Small intestine (tissue), 7 donors: ENCODE results near the gene THRB. TPM values are rescaled to one million over a fixed set of nuclear protein-coding genes. Genes with fewer than 3 reads are reported as not detected.

Source experiments
- DNase-seq, 2 donors: peaks; one replicate each; pipeline versions ENCODE4 v3.0.0 to v3.0.0-alpha.2; 2013
- FAIRE-seq: peaks from 2 replicates; lab custom pipeline; 2012; peaks lifted over from hg19 to GRCh38; lab: Jason Lieb, UNC
- H3K27ac ChIP-seq, 3 donors: one replicate each; pipeline ENCODE4 v1.5.1; 2013; ENCODE audit warnings: low read length in 2 of 3, mild to moderate bottlenecking in 2 of 3, control low read depth in 1 of 3, inconsistent platforms in 1 of 3, low read depth in 1 of 3, moderate library complexity in 1 of 3
- H3K27me3 ChIP-seq, 3 donors: one replicate each; pipeline ENCODE4 v1.6.1; 2013; ENCODE audit warnings: low read length in 3 of 3, inconsistent platforms in 1 of 3; ENCODE audit not compliant: control insufficient read depth in 3 of 3, insufficient read depth in 3 of 3
- H3K36me3 ChIP-seq, 3 donors: one replicate each; pipeline ENCODE4 v1.6.1; 2013; ENCODE audit warnings: low read length in 3 of 3, inconsistent platforms in 1 of 3, low read depth in 1 of 3, mild to moderate bottlenecking in 1 of 3, moderate library complexity in 1 of 3; ENCODE audit not compliant: control insufficient read depth in 3 of 3, insufficient read depth in 2 of 3
- H3K4me1 ChIP-seq, 3 donors: one replicate each; pipeline ENCODE4 v1.6.1; 2013; ENCODE audit warnings: low read length in 2 of 3, inconsistent platforms in 1 of 3, low read depth in 1 of 3, mild to moderate bottlenecking in 1 of 3, moderate library complexity in 1 of 3; ENCODE audit not compliant: control insufficient read depth in 3 of 3, insufficient read depth in 2 of 3
- H3K4me3 ChIP-seq, 3 donors: one replicate each; pipeline ENCODE4 v1.5.1; 2013; ENCODE audit warnings: low read length in 3 of 3, control low read depth in 1 of 3, inconsistent platforms in 1 of 3, low read depth in 1 of 3, mild to moderate bottlenecking in 1 of 3, moderate library complexity in 1 of 3
- H3K9me3 ChIP-seq, 2 donors: one replicate each; pipeline ENCODE4 v1.6.1; 2013; ENCODE audit warnings: low read depth in 1 of 2, low read length in 1 of 2; ENCODE audit not compliant: control insufficient read depth in 2 of 2, insufficient read depth in 1 of 2
- WGBS, 3 donors: extraction: QIAGEN DNeasy Blood & Tissue Kit; methylation state at CpG; one replicate each; pipeline ENCODE4 v1.1.7; 2013; 5-methylcytosine and 5-hydroxymethylcytosine counted together
- polyA plus RNA-seq, 4 donors: library from polyadenylated mRNA; stranded (reverse) in 3 of 4; unstranded in 1 of 4; fragments of 200-250 nt in 3 of 4; fragments of 120-200 nt in 1 of 4; gene quantifications; one replicate each; pipeline versions ENCODE4 v1.2.1 to v1.2.3, GENCODE V29; 2013
- donor health status: healthy with polysubstance abuse.
- donor health status: control.
- donor health status: control.
- donor health status: Bipolar disorder and iron deficiency.
- donor health status: healthy.

Gene THRB
- polyA plus RNA-seq, 4 donors: 3.2 to 46.1 (median 4.4) TPM

GRCh38 chr3:24278543-24278942 lies 216.1 kb downstream of the THRB start:
- FAIRE-seq: no peak
- Histone ChIP-seq H3K4me3 (no peak overlapping the region), H3K9me3 (no peaks in the 10 kb centered on the region), H3K4me1 (no peaks in the 10 kb centered on the region), H3K27ac (no peak overlapping the region), H3K36me3 (peaks cover 0 to 2% (median 0%) of the 10 kb centered on the region in 3 donors), H3K27me3 (no peaks in the 10 kb centered on the region)
- DNase-seq: no peak
- WGBS, 3 donors: 49 to 63% (median 63%) methylated on average over 1 of the region's 1 CpG

GRCh38 chr3:24273491-24273890 lies 221.2 kb downstream of the THRB start:
- Histone ChIP-seq H3K9me3 (no peaks in the 10 kb centered on the region), H3K4me1 (peaks cover 0 to 23% (median 0%) of the 10 kb centered on the region in 3 donors), H3K27ac (no peak overlapping the region), H3K4me3 (no peak overlapping the region), H3K36me3 (peaks cover 0 to 2% (median 0%) of the 10 kb centered on the region in 3 donors), H3K27me3 (no peaks in the 10 kb centered on the region)
- no peak for FAIRE-seq
- peak in 1 of 2 donors; percentile 11 for DNase-seq
- 79 to 86% (median 81%) methylated on average over 2 of the region's 2 CpGs for WGBS, 3 donors

- no peaks in the 10 kb centered on the region for H3K9me3 ChIP-seq
- no peak for DNase-seq
- no peak overlapping the region for H3K27ac ChIP-seq
- no peak overlapping the region for H3K4me3 ChIP-seq
- H3K4me1 ChIP-seq: peaks cover 0 to 23% (median 0%) of the 10 kb centered on the region in 3 donors
- FAIRE-seq: no peak
- H3K27me3 ChIP-seq: no peaks in the 10 kb centered on the region
- peaks cover 0 to 2% (median 0%) of the 10 kb centered on the region in 3 donors for H3K36me3 ChIP-seq
- 68 to 80% (median 75%) methylated on average over 2 of the region's 2 CpGs for WGBS, 3 donors
Observed at GRCh38 chr3:24272875-24273274, 221.8 kb downstream of the THRB start.

GRCh38 chr3:24272408-24272807 lies 222.2 kb downstream of the THRB start:
- no peak for FAIRE-seq
- DNase-seq: no peak
- Histone ChIP-seq H3K27me3 (no peaks in the 10 kb centered on the region), H3K4me1 (peaks cover 0 to 23% (median 0%) of the 10 kb centered on the region in 3 donors), H3K27ac (no peak overlapping the region), H3K9me3 (no peaks in the 10 kb centered on the region), H3K4me3 (no peak overlapping the region), H3K36me3 (peaks cover 0 to 2% (median 0%) of the 10 kb centered on the region in 3 donors)

GRCh38 chr3:24271228-24271627 lies 223.4 kb downstream of the THRB start:
- FAIRE-seq: no peak
- peaks cover 0 to 23% (median 0%) of the 10 kb centered on the region in 3 donors for H3K4me1 ChIP-seq
- H3K4me3 ChIP-seq: no peak overlapping the region

GRCh38 chr3:24270744-24271143 lies 223.9 kb downstream of the THRB start:
- Histone ChIP-seq H3K36me3 (peaks cover 0 to 2% (median 0%) of the 10 kb centered on the region in 3 donors), H3K4me1 (peaks cover 0 to 23% (median 0%) of the 10 kb centered on the region in 3 donors), H3K9me3 (no peaks in the 10 kb centered on the region), H3K27ac (peak overlapping the region in 1 of 3 donors; percentile 59), H3K4me3 (no peak overlapping the region), H3K27me3 (no peaks in the 10 kb centered on the region)
- DNase-seq: no peak
- FAIRE-seq: no peak
- 71 to 85% (median 82%) methylated on average over 1 of the region's 1 CpG for WGBS, 3 donors

More at GRCh38 chr3:24271228-24271627, 223.4 kb downstream of the THRB start:
- Histone ChIP-seq H3K36me3 (peaks cover 0 to 2% (median 0%) of the 10 kb centered on the region in 3 donors), H3K9me3 (no peaks in the 10 kb centered on the region), H3K27me3 (no peaks in the 10 kb centered on the region), H3K27ac (peak overlapping the region in 1 of 3 donors; percentile 30)
- DNase-seq: no peak
- WGBS, 3 donors: 78 to 89% (median 83%) methylated on average over 3 of the region's 3 CpGs

GRCh38 chr3:24270204-24270691 lies 224.4 kb downstream of the THRB start:
- 78 to 86% (median 78%) methylated on average over 2 of the region's 2 CpGs for WGBS, 3 donors
- FAIRE-seq: no peak
- H3K27ac ChIP-seq: peak overlapping the region in 1 of 3 donors; percentile 59

GRCh38 chr3:24264748-24265158 lies 229.9 kb downstream of the THRB start:
- Histone ChIP-seq H3K9me3 (peaks cover 0 to 3% of the 10 kb centered on the region in 2 donors), H3K4me3 (no peak overlapping the region), H3K4me1 (peaks cover 0 to 13% (median 0%) of the 10 kb centered on the region in 3 donors), H3K36me3 (no peaks in the 10 kb centered on the region), H3K27ac (peak overlapping the region in 1 of 3 donors; percentile 16), H3K27me3 (no peaks in the 10 kb centered on the region)
- FAIRE-seq (no peak), DNase-seq (peak; percentile 53 to 60)
- 10 to 38% (median 22%) methylated on average over 3 of the region's 3 CpGs for WGBS, 3 donors

More at GRCh38 chr3:24270204-24270691, 224.4 kb downstream of the THRB start:
- H3K27me3 ChIP-seq: no peaks in the 10 kb centered on the region
- no peaks in the 10 kb centered on the region for H3K9me3 ChIP-seq
- peaks cover 0 to 2% (median 0%) of the 10 kb centered on the region in 3 donors for H3K36me3 ChIP-seq
- no peak overlapping the region for H3K4me3 ChIP-seq
- peak; percentile 19 to 41 for DNase-seq
- H3K4me1 ChIP-seq: peaks cover 0 to 23% (median 0%) of the 10 kb centered on the region in 3 donors
